ENCODE results near the gene QKI. TPM values are rescaled to one million over a fixed set of nuclear protein-coding genes. Genes with fewer than 3 reads are reported as not detected.

The QKI gene
- total and polyA plus RNA-seq, 2 of the 8 experiments (the other 6 are each of a cell fraction or from before 2014, with no cell fraction given) = 181 to 183 TPM

DNA sequence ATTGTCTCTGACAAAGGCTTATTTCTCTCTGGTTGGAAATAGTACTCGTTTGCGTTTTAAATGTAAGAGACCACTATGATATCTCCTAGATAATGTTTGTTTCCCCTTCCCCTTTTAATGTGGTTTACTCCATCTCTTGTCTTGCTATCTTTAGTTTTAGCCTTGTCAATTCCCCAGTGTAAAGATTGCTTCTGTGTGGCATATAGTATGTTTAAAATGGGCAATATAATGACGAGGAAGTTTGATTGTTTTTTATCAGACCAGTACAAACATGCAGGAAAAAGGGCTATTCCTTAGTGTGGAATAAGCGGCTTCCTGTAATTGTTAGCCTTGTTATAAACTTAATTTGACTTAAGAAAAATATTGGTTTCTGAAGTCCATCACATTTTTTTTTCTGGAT lies 3.1 kb downstream of the QKI start:
- H2BK20ac ChIP-seq (ENCODE audit: low read length) = no peak overlapping the region
- H3K23me2 ChIP-seq (ENCODE audit: low read depth, low read length) = peaks cover 8% of the 10 kb centered on the region; the same call in 1 of the 2 replicates
- H2BK12ac ChIP-seq (ENCODE audit: low read depth, low read length) = no peak overlapping the region
- no peaks in the 10 kb centered on the region for H3K36me3 ChIP-seq (ENCODE audit: control insufficient read depth in 2 of 4, insufficient read depth in 4 of 4, low read length in 3 of 4)
- no peak overlapping the region for H3K4ac ChIP-seq (replicated peaks; ENCODE audit: insufficient read length, low read depth, low read length)
- H3K4me2 ChIP-seq (ENCODE audit: insufficient read depth in 1 of 2, low read depth in 2 of 2, low read length in 2 of 2) = peak overlapping the region; percentile 63 to 80
- no peak overlapping the region for H2AFZ ChIP-seq (ENCODE audit: low read length)
- H3K79me2 ChIP-seq (ENCODE audit: control insufficient read depth in 1 of 2, insufficient read depth in 2 of 2, low read length in 2 of 2) = peaks cover 15 to 77% of the 10 kb centered on the region in 2 experiments; a peak in 3 of 4 replicates
- POLR2A ChIA-PET (ENCODE audit: partially characterized antibody) = no interaction called here
- H3K27ac ChIP-seq (ENCODE audit: low read depth, low read length) = no peak overlapping the region
- no peak overlapping the region for H3K9ac ChIP-seq (replicated peaks in 1 of 4; ENCODE audit: extremely low read depth in 1 of 4, low read depth in 3 of 4, low read length in 3 of 4)
- no peaks in the 10 kb centered on the region for H3K9me3 ChIP-seq (ENCODE audit: insufficient read depth in 2 of 2, low read depth in 1 of 2, low read length in 1 of 2)
- DNase-seq (ENCODE audit: low read depth in 1 of 2, low spot score in 2 of 2) (no peak), FAIRE-seq (no peak)
- H4K8ac ChIP-seq (ENCODE audit: extremely low read depth, insufficient read depth, low read length) = no peak overlapping the region
- H4K20me1 ChIP-seq (replicated peaks in 1 of 2; ENCODE audit: control insufficient read depth in 1 of 2, insufficient read depth in 2 of 2, low read length in 2 of 2) = peaks cover 6 to 18% of the 10 kb centered on the region in 2 experiments
- H3K4me1 ChIP-seq (replicated peaks in 1 of 4; ENCODE audit: control insufficient read depth in 3 of 4, insufficient read depth in 4 of 4, low read length in 3 of 4) = peaks cover 0 to 14% (median 7%) of the 10 kb centered on the region in 4 experiments; a peak in 5 of 7 replicates
- no peaks in the 10 kb centered on the region for H3K79me1 ChIP-seq (ENCODE audit: low read depth, low read length)
- H3K14ac ChIP-seq (ENCODE audit: insufficient read length) = no peak overlapping the region
- H3K56ac ChIP-seq (replicated peaks; ENCODE audit: insufficient read length, low read depth, low read length) = no peak overlapping the region
- peak overlapping the region in 3 of 4 experiments; percentile 11 to 99 (median 14); a peak in 4 of 8 replicates for H3K4me3 ChIP-seq (ENCODE audit: extremely low read depth in 1 of 4, insufficient read depth in 2 of 4, low read depth in 3 of 4, low read length in 4 of 4)
- no peak overlapping the region for H3K18ac ChIP-seq (ENCODE audit: extremely low read depth, low read length)
- peak overlapping the region; percentile 57 for H4K5ac ChIP-seq (ENCODE audit: insufficient read length, low read depth, low read length)
- no peaks in the 10 kb centered on the region; a peak in 1 of 7 replicates for H3K27me3 ChIP-seq (replicated peaks in 1 of 4; ENCODE audit: control insufficient read depth in 3 of 4, extremely low read depth in 1 of 4, insufficient read depth in 3 of 4, low read length in 3 of 4)
- no peak overlapping the region for H4K91ac ChIP-seq (replicated peaks; ENCODE audit: insufficient read length, low read length)
- CTCF ChIA-PET (ENCODE audit: partially characterized antibody) = interaction anchor here (0.6 to 1.6 kb wide), 6 partner anchors 8 to 554 kb away, joined by 3 to 9 read pairs (median 4); no protein-coding TSS in a partner anchor
- H2AK5ac ChIP-seq (ENCODE audit: low read depth, low read length) = no peak overlapping the region
- H2BK15ac ChIP-seq (ENCODE audit: low read length) = no peak overlapping the region
- H3K23ac ChIP-seq (ENCODE audit: insufficient read length) = no peak overlapping the region
- H2BK120ac ChIP-seq (replicated peaks; ENCODE audit: low read depth, low read length) = no peak overlapping the region
- 29% methylated on average over 4 of the region's 4 CpGs; no CpG with 5 or more reads in 1 of the 2 experiments for WGBS, 2 experiments (ENCODE audit: extremely low coverage in 1 of 2, insufficient coverage in 1 of 2, insufficient read length in 1 of 2, insufficient replicate concordance in 2 of 2, low coverage in 1 of 2, low lambda C conversion rate in 2 of 2, missing lambda C conversion rate in 1 of 2)
- H2BK5ac ChIP-seq (ENCODE audit: low read depth, low read length) = no peak overlapping the region
- TF ChIP-seq SP1 (IDR thresholded peaks at IDR 0.05; ENCODE audit: low read depth, low read length) (no peak), POLR2A (IDR thresholded peaks at IDR 0.05; ENCODE audit: control extremely low read depth in 1 of 2, low read depth in 2 of 2, low read length in 2 of 2) (no peak), CHD1 (IDR thresholded peaks at IDR 0.05; ENCODE audit: low read depth, low read length) (no peak), RNF2 (IDR thresholded peaks at IDR 0.05; ENCODE audit: borderline replicate concordance, low read depth, low read length, missing control alignments, poor library complexity, severe bottlenecking) (no peak), RFX5 (IDR thresholded peaks at IDR 0.05; ENCODE audit: borderline replicate concordance, low read depth, low read length) (no peak)
- TF ChIP-seq, protein P1, sequence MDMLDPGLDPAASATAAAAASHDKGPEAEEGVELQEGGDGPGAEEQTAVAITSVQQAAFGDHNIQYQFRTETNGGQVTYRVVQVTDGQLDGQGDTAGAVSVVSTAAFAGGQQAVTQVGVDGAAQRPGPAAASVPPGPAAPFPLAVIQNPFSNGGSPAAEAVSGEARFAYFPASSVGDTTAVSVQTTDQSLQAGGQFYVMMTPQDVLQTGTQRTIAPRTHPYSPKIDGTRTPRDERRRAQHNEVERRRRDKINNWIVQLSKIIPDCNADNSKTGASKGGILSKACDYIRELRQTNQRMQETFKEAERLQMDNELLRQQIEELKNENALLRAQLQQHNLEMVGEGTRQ (IDR thresholded peaks at IDR 0.05; ENCODE audit: low read length) = no peak
